ENCODE measurements around the gene CT45A5.
"Not testable (repeated sequence)": the region's sequence is repeated elsewhere in the genome, so short reads cannot be mapped to it uniquely, and the experiment has no call there.

The CT45A5 gene, protein sequence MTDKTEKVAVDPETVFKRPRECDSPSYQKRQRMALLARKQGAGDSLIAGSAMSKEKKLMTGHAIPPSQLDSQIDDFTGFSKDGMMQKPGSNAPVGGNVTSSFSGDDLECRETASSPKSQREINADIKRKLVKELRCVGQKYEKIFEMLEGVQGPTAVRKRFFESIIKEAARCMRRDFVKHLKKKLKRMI

DNA sequence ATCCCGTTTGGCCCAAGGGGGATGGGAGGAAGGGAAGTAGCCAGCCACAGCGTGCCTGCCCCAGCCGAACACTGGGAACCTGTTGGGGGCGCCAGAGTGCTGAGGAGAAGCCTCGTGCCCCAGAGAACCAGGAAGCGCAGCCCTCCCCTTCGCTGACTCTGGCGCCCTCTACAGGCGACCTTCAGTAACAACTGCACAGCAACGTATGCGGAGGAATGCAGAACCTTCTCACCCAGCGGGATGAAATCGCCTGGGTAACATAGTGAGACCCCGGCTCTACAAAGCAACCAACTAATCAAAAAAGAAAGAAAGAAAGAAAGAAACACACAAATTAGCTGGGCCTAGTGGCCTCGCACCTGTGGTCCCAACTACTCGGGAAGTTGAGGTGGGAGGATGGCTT is at the start of gene CT45A5:
CT45A5 (minus strand) TSS at position 101 of the 400 bp plus-strand sequence. CDS start 3,774 bp downstream, outside the sequence.
- not testable (repeated sequence) for DNase-seq (ENCODE audit: low read depth)

DNA sequence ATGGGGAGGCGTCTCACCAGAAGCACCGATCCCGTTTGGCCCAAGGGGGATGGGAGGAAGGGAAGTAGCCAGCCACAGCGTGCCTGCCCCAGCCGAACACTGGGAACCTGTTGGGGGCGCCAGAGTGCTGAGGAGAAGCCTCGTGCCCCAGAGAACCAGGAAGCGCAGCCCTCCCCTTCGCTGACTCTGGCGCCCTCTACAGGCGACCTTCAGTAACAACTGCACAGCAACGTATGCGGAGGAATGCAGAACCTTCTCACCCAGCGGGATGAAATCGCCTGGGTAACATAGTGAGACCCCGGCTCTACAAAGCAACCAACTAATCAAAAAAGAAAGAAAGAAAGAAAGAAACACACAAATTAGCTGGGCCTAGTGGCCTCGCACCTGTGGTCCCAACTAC is 34.6 kb upstream of the CT45A5 start, which contains the start of gene CT45A2:
CT45A2 (minus strand) TSS at position 101 of the 400 bp plus-strand sequence. CDS start 3,747 bp downstream, outside the sequence.
- DNase-seq (ENCODE audit: low read depth): not testable (repeated sequence)

DNA sequence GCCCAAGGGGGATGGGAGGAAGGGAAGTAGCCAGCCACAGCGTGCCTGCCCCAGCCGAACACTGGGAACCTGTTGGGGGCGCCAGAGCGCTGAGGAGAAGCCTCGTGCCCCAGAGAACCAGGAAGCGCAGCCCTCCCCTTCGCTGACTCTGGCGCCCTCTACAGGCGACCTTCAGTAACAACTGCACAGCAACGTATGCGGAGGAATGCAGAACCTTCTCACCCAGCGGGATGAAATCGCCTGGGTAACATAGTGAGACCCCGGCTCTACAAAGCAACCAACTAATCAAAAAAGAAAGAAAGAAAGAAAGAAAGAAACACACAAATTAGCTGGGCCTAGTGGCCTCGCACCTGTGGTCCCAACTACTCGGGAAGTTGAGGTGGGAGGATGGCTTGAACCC is 17.4 kb upstream of the CT45A5 start, which contains the start of gene CT45A6:
CT45A6 (minus strand) TSS at position 101 of the 400 bp plus-strand sequence. CDS start 3,794 bp downstream, outside the sequence.
- not testable (repeated sequence) for DNase-seq (ENCODE audit: low read depth)

DNA sequence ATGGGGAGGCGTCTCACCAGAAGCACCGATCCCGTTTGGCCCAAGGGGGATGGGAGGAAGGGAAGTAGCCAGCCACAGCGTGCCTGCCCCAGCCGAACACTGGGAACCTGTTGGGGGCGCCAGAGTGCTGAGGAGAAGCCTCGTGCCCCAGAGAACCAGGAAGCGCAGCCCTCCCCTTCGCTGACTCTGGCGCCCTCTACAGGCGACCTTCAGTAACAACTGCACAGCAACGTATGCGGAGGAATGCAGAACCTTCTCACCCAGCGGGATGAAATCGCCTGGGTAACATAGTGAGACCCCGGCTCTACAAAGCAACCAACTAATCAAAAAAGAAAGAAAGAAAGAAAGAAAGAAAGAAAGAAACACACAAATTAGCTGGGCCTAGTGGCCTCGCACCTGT is 17.2 kb downstream of the CT45A5 start, which contains the start of gene CT45A3:
CT45A3 (minus strand) TSS at position 101 of the 400 bp plus-strand sequence. CDS start 3,747 bp downstream, outside the sequence.
- not testable (repeated sequence) for DNase-seq (ENCODE audit: low read depth)

DNA sequence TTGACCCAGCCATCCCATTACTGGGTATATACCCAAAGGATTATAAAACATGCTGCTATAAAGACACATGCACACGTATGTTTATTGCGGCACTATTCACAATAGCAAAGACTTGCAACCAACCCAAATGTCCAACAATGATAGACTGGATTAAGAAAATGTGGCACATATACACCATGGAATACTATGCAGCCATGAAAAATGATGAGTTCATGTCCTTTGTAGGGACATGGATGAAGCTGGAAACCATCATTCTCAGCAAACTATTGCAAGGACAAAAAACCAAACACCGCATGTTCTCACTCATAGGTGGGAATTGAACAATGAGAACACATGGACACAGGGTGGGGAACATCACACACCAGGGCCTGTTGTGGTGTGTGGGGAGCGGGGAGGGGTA is 40.6 kb downstream of the CT45A5 start:
- DNase-seq (ENCODE audit: low read depth): not testable (repeated sequence)

DNA sequence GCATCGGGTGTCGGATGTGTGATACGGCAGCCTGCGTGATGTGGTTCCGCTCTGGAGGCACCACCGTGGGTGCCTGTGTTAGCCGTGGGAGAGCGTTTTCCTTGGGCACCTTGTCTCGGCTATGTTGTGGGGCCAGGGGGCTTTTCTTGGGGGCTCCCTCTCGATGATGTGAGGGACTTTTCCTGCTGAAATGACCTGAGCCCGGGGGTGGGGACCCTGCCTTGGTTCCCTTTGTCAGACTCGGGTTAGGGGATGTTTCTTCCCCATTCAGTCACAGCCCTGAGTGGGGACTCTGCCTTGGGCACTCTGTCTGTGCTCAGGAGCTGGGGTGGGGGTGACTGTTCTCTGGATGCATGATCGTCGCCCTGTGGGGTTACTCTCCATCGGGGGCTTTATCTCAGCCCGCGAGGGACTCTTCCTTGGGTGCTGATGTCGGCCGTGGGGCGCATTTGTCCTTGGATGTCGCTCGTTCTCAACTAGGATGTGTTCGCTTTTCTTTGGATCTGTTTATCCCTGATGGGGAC is 44.0 kb downstream of the CT45A5 start:
- DNase-seq (ENCODE audit: low read depth): no peak

DNA sequence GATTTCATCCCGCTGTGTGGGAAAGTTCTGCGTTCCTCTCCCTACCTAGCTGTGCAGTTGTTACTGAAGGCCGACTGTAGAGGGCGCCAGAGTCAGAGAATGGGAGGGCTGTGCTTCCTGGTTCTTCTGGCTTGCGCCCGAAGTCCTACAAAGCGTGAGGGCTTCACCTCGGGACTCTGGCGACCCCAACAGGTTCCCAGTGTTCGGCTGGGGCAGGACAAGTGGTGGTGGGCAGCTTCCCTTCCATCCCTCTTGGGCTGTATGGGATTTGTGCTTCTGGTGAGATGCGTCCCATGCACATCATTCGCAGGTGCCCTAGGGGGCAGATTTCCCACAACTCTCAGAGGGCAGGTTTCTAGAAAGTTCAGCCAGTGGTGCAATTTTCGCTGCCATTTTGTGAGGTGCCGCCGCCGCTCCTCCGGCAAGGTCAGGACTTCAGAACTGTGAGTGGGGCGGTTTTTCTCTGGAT is 44.6 kb downstream of the CT45A5 start:
- DNase-seq (ENCODE audit: low read depth): no peak

DNA sequence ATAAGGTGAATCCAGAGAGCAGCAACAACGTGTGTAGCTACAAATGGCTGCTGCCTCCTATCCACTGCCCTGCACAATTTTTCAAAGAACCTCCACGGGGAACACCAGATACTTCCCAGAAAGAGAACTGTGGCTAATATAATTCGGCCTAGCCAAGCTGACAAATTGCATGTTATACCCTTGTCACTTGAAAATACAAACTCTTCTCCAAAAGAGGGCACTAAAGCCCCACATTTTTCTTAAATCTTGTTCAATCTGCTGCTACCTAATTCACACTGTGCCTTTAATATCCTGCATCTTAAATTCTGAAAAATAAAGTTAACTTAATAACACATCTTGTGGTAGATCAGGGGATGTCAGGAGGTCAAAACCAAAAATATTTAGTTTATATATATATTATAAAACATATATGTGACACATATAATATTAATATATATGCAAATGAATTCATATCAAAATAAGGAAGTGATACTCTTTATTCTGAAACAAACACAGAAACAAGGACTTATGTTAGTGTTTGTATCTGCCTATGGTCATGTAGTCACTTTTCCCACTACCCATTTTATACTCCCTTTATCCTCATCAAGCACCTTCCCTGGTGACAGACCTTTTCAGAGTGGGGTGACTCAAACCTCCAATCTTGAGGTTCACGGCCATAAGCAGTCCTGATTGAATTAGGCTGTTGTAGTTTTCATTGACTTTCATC is 47.8 kb downstream of the CT45A5 start:
- DNase-seq (ENCODE audit: low read depth): no peak

DNA sequence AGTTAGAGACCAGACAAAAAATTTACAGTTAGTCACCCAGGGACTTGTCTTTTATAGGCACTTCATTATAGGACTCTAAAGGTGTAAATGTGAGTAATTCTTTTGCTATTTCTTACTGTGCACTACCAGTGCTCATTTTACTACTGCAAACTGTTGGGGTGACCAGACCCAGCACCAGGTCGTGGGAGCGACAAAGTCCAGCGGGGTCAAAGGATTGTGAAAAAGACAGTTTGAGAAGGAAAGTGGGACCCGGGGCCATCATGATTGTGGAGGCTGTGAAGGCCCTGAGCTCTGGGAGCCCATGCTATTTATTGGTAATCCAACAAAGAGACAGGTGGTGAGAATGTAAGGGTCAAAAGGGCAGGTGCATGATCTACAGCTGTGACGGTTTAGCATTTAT is 50.6 kb downstream of the CT45A5 start:
- not testable (repeated sequence) for DNase-seq (ENCODE audit: low read depth)

All from CMK (cell line).